Gastrocnemius medialis (tissue), 4 donors: Measurements from ENCODE around the gene NUDT8. TPM values are rescaled to one million over a fixed set of nuclear protein-coding genes. Genes with fewer than 3 reads are reported as not detected.
"Not testable (repeated sequence)": the region's sequence is repeated elsewhere in the genome, so short reads cannot be mapped to it uniquely, and the experiment has no call there.

Experiments used
- ATAC-seq, 2 donors: fragments of 150-250 bp; one replicate each; pipeline ENCODE4 v1.9.1; 2016
- DNase-seq, 2 donors: peaks; one replicate each; pipeline ENCODE4 v3.0.0-alpha.2; 2019
- H3K27ac ChIP-seq, 4 donors: fragments of 200-600 bp; sonication (generic); 1 replicate in 1 of 4; 2 replicates in 3 of 4; pipeline ENCODE4 v1.5.1; 2016 to 2018; ENCODE audit warnings: mild to moderate bottlenecking in 2 of 4, moderate library complexity in 1 of 4
- H3K27me3 ChIP-seq, 3 donors: fragments of 200-600 bp; sonication (generic) in 2 of 3; 1 replicate in 1 of 3; 2 replicates in 2 of 3; pipeline versions ENCODE4 v1.5.1 to v1.6.0; 2016 to 2019; ENCODE audit warnings: mild to moderate bottlenecking in 1 of 3, moderate library complexity in 1 of 3
- H3K36me3 ChIP-seq, 2 donors: fragments of 200-600 bp; sonication (generic) in 1 of 2; one replicate each; pipeline ENCODE4 v1.5.1; 2017 to 2018
- H3K4me1 ChIP-seq, 2 donors: fragments of 200-600 bp; sonication (generic) in 1 of 2; one replicate each; pipeline ENCODE4 v1.5.1; 2016 to 2017; ENCODE audit warnings: mild to moderate bottlenecking in 2 of 2
- H3K4me3 ChIP-seq, 4 donors: fragments of 200-600 bp; sonication (generic) in 3 of 4; 1 replicate in 1 of 4; 2 replicates in 3 of 4; pipeline ENCODE4 v1.5.1; 2016 to 2019; ENCODE audit warnings: mild to moderate bottlenecking in 2 of 4
- H3K9me3 ChIP-seq, 3 donors: fragments of 200-600 bp; sonication (generic) in 2 of 3; 1 replicate in 1 of 3; 2 replicates in 2 of 3; pipeline ENCODE4 v1.5.1; 2016 to 2019
- POLR2A ChIP-seq, 2 donors: fragments of 450-650 bp; IDR thresholded peaks; one replicate each; pipeline ENCODE4 v1.6.1; 2017; ENCODE audit warnings: antibody characterized with exemption in 2 of 2, mild to moderate bottlenecking in 2 of 2, moderate library complexity in 2 of 2
- in situ Hi-C, 4 donors: fragments of 200-750 bp; cut with MboI; loops; one replicate each; pipeline versions ENCODE4 v1.15.0 to v1.8.0; 2017; ENCODE audit warnings: low sequenced_read_pairs in 4 of 4
- intact Hi-C: fragments of 100-400 bp; cut with DNase I; formaldehyde crosslinking; loops from one replicate; pipeline ENCODE4 v1.15.1; 2023; ENCODE audit warnings: low total_unique reads
- total RNA-seq, 4 donors: library from RNA; depleted of rRNA; stranded (reverse); fragments of >200 nt; gene quantifications; one replicate each; pipeline versions ENCODE4 v1.1.0 to v1.2.3, GENCODE V29; 2016
- TF ChIP-seq, protein P1 (sequence below), 5 experiments: fragments of 450-650 bp in 3 of 5; fragments of 200-600 bp in 2 of 5; sonication (generic) in 2 of 5; IDR thresholded peaks in 4 of 5; conservative IDR thresholded peaks in 1 of 5; 1 replicate in 4 of 5; 2 replicates in 1 of 5; pipeline ENCODE4 v1.5.1; 2016 to 2019; ENCODE audit warnings: antibody characterized with exemption in 5 of 5, mild to moderate bottlenecking in 3 of 5, moderate library complexity in 3 of 5

Gene NUDT8
- total RNA-seq, 4 donors from 2014 or later = 23.3 to 42.4 (median 36.2) TPM

DNA sequence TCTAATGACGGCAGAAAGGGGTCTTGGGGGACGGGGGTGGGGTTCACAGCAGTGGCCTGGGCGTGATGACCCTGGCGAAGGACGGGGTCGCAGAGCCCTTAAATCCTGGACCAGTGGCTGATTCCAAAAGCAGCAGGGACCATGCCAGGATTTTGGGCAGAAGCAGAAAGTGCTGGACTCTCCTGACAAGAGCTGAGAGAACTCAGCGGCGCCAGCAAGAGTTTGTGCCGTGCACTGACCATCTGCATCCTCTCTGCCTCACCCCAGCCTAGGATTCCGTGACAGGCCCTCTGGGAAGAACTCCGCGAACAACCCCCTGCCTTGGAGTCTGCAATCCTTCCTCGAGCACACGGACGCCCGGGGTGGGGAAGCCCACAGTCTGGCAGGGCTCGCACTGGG lies 23.6 kb downstream of the NUDT8 start:
- Histone ChIP-seq H3K4me3 (peak overlapping the region; percentile 81 to 100 (median 92)), H3K9me3 (no peaks in the 10 kb centered on the region), H3K36me3 (peaks cover 0 to 30% of the 10 kb centered on the region in 2 donors), H3K27me3 (no peaks in the 10 kb centered on the region), H3K27ac (peak overlapping the region; percentile 89 to 97 (median 91)), H3K4me1 (peaks cover 16 to 23% of the 10 kb centered on the region in 2 donors)
- DNase-seq (no peak), ATAC-seq (peak in 1 of 2 donors; percentile 29)
- intact Hi-C loops (loop anchor here (1.0 kb wide), 3 partner anchors 23 to 34 kb away; partner anchors contain the start of gene GSTP1), in situ Hi-C loops (no loop called here)
- TF ChIP-seq, protein P1, sequence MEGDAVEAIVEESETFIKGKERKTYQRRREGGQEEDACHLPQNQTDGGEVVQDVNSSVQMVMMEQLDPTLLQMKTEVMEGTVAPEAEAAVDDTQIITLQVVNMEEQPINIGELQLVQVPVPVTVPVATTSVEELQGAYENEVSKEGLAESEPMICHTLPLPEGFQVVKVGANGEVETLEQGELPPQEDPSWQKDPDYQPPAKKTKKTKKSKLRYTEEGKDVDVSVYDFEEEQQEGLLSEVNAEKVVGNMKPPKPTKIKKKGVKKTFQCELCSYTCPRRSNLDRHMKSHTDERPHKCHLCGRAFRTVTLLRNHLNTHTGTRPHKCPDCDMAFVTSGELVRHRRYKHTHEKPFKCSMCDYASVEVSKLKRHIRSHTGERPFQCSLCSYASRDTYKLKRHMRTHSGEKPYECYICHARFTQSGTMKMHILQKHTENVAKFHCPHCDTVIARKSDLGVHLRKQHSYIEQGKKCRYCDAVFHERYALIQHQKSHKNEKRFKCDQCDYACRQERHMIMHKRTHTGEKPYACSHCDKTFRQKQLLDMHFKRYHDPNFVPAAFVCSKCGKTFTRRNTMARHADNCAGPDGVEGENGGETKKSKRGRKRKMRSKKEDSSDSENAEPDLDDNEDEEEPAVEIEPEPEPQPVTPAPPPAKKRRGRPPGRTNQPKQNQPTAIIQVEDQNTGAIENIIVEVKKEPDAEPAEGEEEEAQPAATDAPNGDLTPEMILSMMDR (IDR thresholded peaks at IDR 0.05 in 4 of 5, conservative IDR thresholded peaks at IDR 0.05 in 1 of 5) = no peak
- TF ChIP-seq POLR2A (IDR thresholded peaks at IDR 0.05) = no peak

- H3K9me3 ChIP-seq = no peaks in the 10 kb centered on the region
- peaks cover 16 to 23% of the 10 kb centered on the region in 2 donors for H3K4me1 ChIP-seq
- H3K27me3 ChIP-seq = no peaks in the 10 kb centered on the region
- ATAC-seq = no peak
- TF ChIP-seq, protein P1 (IDR thresholded peaks at IDR 0.05 in 4 of 5, conservative IDR thresholded peaks at IDR 0.05 in 1 of 5) = no peak
- TF ChIP-seq POLR2A (IDR thresholded peaks at IDR 0.05) = no peak
- no peak overlapping the region for H3K4me3 ChIP-seq
- intact Hi-C loops = loop anchor here (1.0 kb wide), 3 partner anchors 22 to 33 kb away; partner anchors contain the start of gene GSTP1
- H3K27ac ChIP-seq = peak overlapping the region in 3 of 4 donors; percentile 91 to 97 (median 91)
- no peak for DNase-seq
- in situ Hi-C loops = no loop called here
- peaks cover 0 to 23% of the 10 kb centered on the region in 2 donors for H3K36me3 ChIP-seq
Measured at GRCh38 chr11:67605231-67606011, 24.3 kb downstream of the NUDT8 start.

DNA sequence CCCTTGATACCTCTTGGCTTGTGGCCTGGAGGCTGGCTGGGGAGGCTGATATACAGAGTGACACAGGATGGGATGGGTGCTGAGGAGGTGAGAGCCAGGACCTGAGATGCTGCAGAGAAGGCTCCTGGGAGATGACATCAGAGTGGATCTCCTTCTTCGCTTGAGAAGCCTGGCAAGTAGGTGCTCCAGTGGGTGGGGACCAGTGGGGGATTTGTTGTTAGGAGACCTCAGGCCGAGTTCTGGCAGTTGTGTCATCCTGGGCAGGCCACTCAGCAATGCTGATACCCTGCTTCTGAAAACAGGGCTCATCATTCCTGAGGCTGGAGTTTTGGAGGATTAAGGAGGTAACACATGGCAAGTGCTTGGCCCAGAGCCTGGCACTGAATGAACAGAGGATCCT lies 24.9 kb downstream of the NUDT8 start:
- TF ChIP-seq POLR2A (IDR thresholded peaks at IDR 0.05) = no peak
- TF ChIP-seq, protein P1 (IDR thresholded peaks at IDR 0.05 in 4 of 5, conservative IDR thresholded peaks at IDR 0.05 in 1 of 5) = no peak
- intact Hi-C loops (no loop called here), in situ Hi-C loops (no loop called here)
- DNase-seq (no peak), ATAC-seq (no peak)
- Histone ChIP-seq H3K9me3 (no peaks in the 10 kb centered on the region), H3K4me3 (no peak overlapping the region), H3K27me3 (no peaks in the 10 kb centered on the region), H3K36me3 (peaks cover 0 to 17% of the 10 kb centered on the region in 2 donors), H3K4me1 (peaks cover 16 to 23% of the 10 kb centered on the region in 2 donors), H3K27ac (no peak overlapping the region)

- H3K4me3 ChIP-seq, ATAC-seq, intact Hi-C loops, H3K27me3 ChIP-seq, H3K27ac ChIP-seq, DNase-seq, H3K9me3 ChIP-seq, in situ Hi-C loops: not testable (repeated sequence)
- H3K36me3 ChIP-seq = peaks cover 0 to 10% of the 10 kb centered on the region in 2 donors
- peaks cover 16 to 23% of the 10 kb centered on the region in 2 donors for H3K4me1 ChIP-seq
Measured at GRCh38 chr11:67604119-67604518, 25.6 kb downstream of the NUDT8 start.

DNA sequence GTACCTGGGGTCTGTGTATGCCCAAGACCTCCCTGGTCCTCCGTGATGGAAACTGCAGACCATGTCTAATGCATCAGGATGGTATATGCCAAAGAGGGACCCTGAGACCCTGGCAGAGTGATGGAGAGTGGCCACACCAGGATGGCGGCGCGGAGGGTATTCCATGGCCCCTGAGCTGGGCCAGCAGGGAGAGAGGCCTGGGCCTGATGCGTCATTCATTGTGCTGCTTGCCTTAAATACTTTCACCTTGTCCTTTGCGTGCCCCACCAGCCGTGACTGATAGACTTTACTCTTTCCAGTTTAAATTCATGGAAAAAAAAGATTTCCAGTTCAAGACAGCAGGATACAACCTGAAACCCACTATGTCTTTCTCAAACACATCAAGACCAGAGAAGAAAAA lies 28.6 kb downstream of the NUDT8 start:
- Histone ChIP-seq H3K27ac (no peak overlapping the region), H3K27me3 (peaks cover 0 to 3% (median 0%) of the 10 kb centered on the region in 3 donors), H3K4me3 (no peak overlapping the region), H3K4me1 (peaks cover 2 to 6% of the 10 kb centered on the region in 2 donors), H3K9me3 (no peaks in the 10 kb centered on the region), H3K36me3 (no peaks in the 10 kb centered on the region)
- in situ Hi-C loops (no loop called here), intact Hi-C loops (no loop called here)
- TF ChIP-seq, protein P1 (IDR thresholded peaks at IDR 0.05 in 4 of 5, conservative IDR thresholded peaks at IDR 0.05 in 1 of 5) = no peak
- no peak for TF ChIP-seq POLR2A (IDR thresholded peaks at IDR 0.05)
- ATAC-seq (no peak), DNase-seq (no peak)
